GM12878 (cell line): ENCODE data around the gene TYR. TPM values are rescaled to one million over a fixed set of nuclear protein-coding genes. Genes with fewer than 3 reads are reported as not detected.

Experiments
- ATAC-seq: fragments of 200-7000 bp; cut with Tn5 transposase; 3 replicates; pipeline ENCODE4 v1.9.1; 2020; ENCODE audit warnings: mild to moderate bottlenecking, moderate library complexity
- BruUV-seq: library from RNA; stranded (reverse); fragments of 400-500 nt; replicated peaks from 2 replicates; lab custom pipeline; 2021; lab: Mats Ljungman, UMichigan
- CTCF ChIA-PET: fragments of 300-600 bp; sonication (Branson Sonifier 250); formaldehyde crosslinking; extraction: SDS; loops from one replicate; lab custom pipeline; 2021; ENCODE audit warnings: inconsistent platforms; lab: Yijun Ruan, JAX
- POLR2A ChIA-PET: fragments of 350-600 bp; formaldehyde crosslinking; extraction: SDS; loops from one replicate; lab custom pipeline; 2021; ENCODE audit warnings: inconsistent platforms; lab: Charles Lee
- RAD21 ChIA-PET: fragments of 300-600 bp; sonication (Branson Sonifier 250); formaldehyde crosslinking; loops from one replicate; lab custom pipeline; 2023; ENCODE audit warnings: antibody characterized with exemption; ENCODE audit not compliant: unreplicated experiment; lab: Charles Lee
- SMC1A ChIA-PET: fragments of 300-600 bp; sonication (Branson Sonifier 250); formaldehyde crosslinking; loops from one replicate; lab custom pipeline; 2023; ENCODE audit not compliant: unreplicated experiment, uncharacterized antibody; lab: Charles Lee
- DNase-seq: peaks from one replicate; pipeline ENCODE4 v3.0.0-alpha.2; 2011; ENCODE audit warnings: low read depth, low spot score
- FAIRE-seq: peaks from 3 replicates; lab custom pipeline; 2011; peaks lifted over from hg19 to GRCh38; lab: Jason Lieb, UNC
- H2AFZ ChIP-seq: 2 replicates; pipeline ENCODE4 v1.6.0; 2011; ENCODE audit warnings: low read depth, low read length, control low read depth; ENCODE audit not compliant: control insufficient read depth
- H3K27ac ChIP-seq: 2 replicates; pipeline ENCODE4 v1.5.1; 2011; ENCODE audit warnings: control low read depth; ENCODE audit not compliant: control insufficient read depth, insufficient read depth
- H3K27me3 ChIP-seq, 2 experiments: replicated peaks in 1 of 2; 2 replicates each; pipeline versions ENCODE4 v1.6.0 to v1.6.1; 2011; ENCODE audit warnings: low read length in 1 of 2; ENCODE audit not compliant: control insufficient read depth in 2 of 2, insufficient read depth in 2 of 2
- H3K36me3 ChIP-seq, 2 experiments: 2 replicates each; pipeline ENCODE4 v1.5.1; 2011; ENCODE audit warnings: low read length in 1 of 2; ENCODE audit not compliant: control insufficient read depth in 2 of 2, insufficient read depth in 2 of 2
- H3K4me1 ChIP-seq: 2 replicates; pipeline ENCODE4 v1.6.1; 2011; ENCODE audit warnings: mild to moderate bottlenecking, low read length, moderate library complexity, mixed read lengths; ENCODE audit not compliant: control insufficient read depth, insufficient read depth
- H3K4me2 ChIP-seq: 2 replicates; pipeline ENCODE4 v1.6.0; 2011; ENCODE audit warnings: control low read depth; ENCODE audit not compliant: control insufficient read depth, insufficient read depth
- H3K4me3 ChIP-seq: fragments of 200-600 bp; sonication (generic); 2 replicates; pipeline ENCODE4 v1.5.1; 2016
- H3K79me2 ChIP-seq: 2 replicates; pipeline ENCODE4 v1.6.0; 2011; ENCODE audit warnings: low read length; ENCODE audit not compliant: control insufficient read depth, insufficient read depth
- H3K9ac ChIP-seq: 2 replicates; pipeline ENCODE4 v1.8.0; 2011; ENCODE audit warnings: low read length, control low read depth, mixed read lengths; ENCODE audit not compliant: control insufficient read depth, insufficient read depth
- H3K9me3 ChIP-seq: replicated peaks from 3 replicates; pipeline ENCODE4 v1.5.1; 2011; ENCODE audit warnings: mild to moderate bottlenecking, low read length; ENCODE audit not compliant: control insufficient read depth, insufficient read depth
- H4K20me1 ChIP-seq: 2 replicates; pipeline ENCODE4 v1.6.0; 2011; ENCODE audit not compliant: control insufficient read depth, insufficient read depth
- CREB1 ChIP-seq: IDR thresholded peaks from 2 replicates; pipeline ENCODE4 v1.6.1; 2012; ENCODE audit warnings: low read depth, mild to moderate bottlenecking, inconsistent platforms
- LARP7 ChIP-seq: fragments of 450-650 bp; IDR thresholded peaks from 2 replicates; pipeline ENCODE4 v1.6.1; 2017; ENCODE audit warnings: mild to moderate bottlenecking
- NBN ChIP-seq: fragments of 450-650 bp; IDR thresholded peaks from 2 replicates; pipeline ENCODE4 v1.6.1; 2016
- STAT1 ChIP-seq: fragments of 450-650 bp; conservative IDR thresholded peaks from 2 replicates; pipeline ENCODE4 v1.6.1; 2014; ENCODE audit warnings: antibody characterized with exemption, mild to moderate bottlenecking
- TBL1XR1 ChIP-seq: IDR thresholded peaks from 2 replicates; pipeline ENCODE4 v1.6.1; 2012; ENCODE audit warnings: low read depth, low read length, improper control_type of control experiment
- WGBS: methylation state at CpG from one replicate; pipeline ENCODE4 v1.1.6; 2016; ENCODE audit warnings: low lambda C conversion rate; ENCODE audit not compliant: insufficient replicate concordance, insufficient coverage; ENCODE audit errors: missing lambda C conversion rate; 5-methylcytosine and 5-hydroxymethylcytosine counted together
- in situ Hi-C: fragments of 300-500 bp; cut with MboI; formaldehyde crosslinking; loops from 9 replicates; pipeline ENCODE4 v1.14.3; 2018; ENCODE audit warnings: mixed read lengths
- intact Hi-C: fragments of 100-400 bp; cut with micrococcal nuclease; formaldehyde crosslinking; loops from one replicate; pipeline ENCODE4 v1.14.2; 2022; ENCODE audit not compliant: unreplicated experiment
- polyA plus RNA-seq, 11 experiments: library from polyadenylated mRNA; depleted of rRNA in 4 of 11; unstranded in 6 of 11; stranded (reverse) in 5 of 11; fragments of >200 nt; fragmentation: Nextera tagmentation in 4 of 11; fragmentation: Illumina TruSeq in 1 of 11; extraction: Ambion mirVana in 4 of 11; extraction: Trizol in 1 of 11; gene quantifications; 1 replicate in 1 of 11; 2 replicates in 10 of 11; pipeline versions ENCODE4 v1.2.1 to v1.2.3, GENCODE V29; 2011 to 2016; ENCODE audit warnings: inconsistent platforms in 2 of 11, missing spikeins in 2 of 11, low read depth in 1 of 11
- total RNA-seq, 4 experiments: library from RNA; depleted of rRNA in 3 of 4; stranded (reverse); fragments of >200 nt in 3 of 4; fragmentation: Illumina TruSeq in 1 of 4; extraction: Trizol in 1 of 4; gene quantifications; 2 replicates each; pipeline versions ENCODE4 v1.2.1 to v1.2.3, GENCODE V29; 2013 to 2021
- TF ChIP-seq, protein P1 (sequence below), 3 experiments: IDR thresholded peaks in 2 of 3; conservative IDR thresholded peaks in 1 of 3; 2 replicates each; pipeline ENCODE4 v1.5.1; 2011; ENCODE audit warnings: low read depth in 3 of 3, low read length in 3 of 3, mild to moderate bottlenecking in 3 of 3, control low read depth in 2 of 3, moderate library complexity in 2 of 3, inconsistent platforms in 1 of 3, mixed read lengths in 1 of 3; ENCODE audit not compliant: control insufficient read depth in 2 of 3, insufficient read depth in 1 of 3; ENCODE audit errors: extremely low read depth in 1 of 3

Gene TYR
- total and polyA plus RNA-seq, 10 of the 15 experiments (the other 5 are each of a cell fraction or from before 2014, with no cell fraction given) = not detected

DNA sequence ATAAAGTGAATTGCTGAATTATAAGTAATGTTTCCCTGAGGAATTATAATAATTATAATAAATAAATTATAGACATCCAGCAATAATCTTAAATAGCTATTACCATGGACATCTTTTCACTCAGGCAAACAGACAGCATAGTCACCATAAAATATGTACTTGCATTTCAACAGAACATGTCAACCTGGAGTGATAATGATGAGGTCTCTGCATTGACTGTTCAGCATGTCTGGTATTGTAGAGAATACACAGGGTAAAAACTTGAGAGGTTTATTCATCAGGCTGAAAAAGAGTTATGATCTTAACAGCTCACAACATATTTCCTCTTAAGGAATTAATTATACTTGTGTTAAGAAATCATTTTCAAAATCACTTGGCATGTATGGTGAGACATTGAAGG lies 41.1 kb upstream of the TYR start (continued):
- TF ChIP-seq, protein P1, sequence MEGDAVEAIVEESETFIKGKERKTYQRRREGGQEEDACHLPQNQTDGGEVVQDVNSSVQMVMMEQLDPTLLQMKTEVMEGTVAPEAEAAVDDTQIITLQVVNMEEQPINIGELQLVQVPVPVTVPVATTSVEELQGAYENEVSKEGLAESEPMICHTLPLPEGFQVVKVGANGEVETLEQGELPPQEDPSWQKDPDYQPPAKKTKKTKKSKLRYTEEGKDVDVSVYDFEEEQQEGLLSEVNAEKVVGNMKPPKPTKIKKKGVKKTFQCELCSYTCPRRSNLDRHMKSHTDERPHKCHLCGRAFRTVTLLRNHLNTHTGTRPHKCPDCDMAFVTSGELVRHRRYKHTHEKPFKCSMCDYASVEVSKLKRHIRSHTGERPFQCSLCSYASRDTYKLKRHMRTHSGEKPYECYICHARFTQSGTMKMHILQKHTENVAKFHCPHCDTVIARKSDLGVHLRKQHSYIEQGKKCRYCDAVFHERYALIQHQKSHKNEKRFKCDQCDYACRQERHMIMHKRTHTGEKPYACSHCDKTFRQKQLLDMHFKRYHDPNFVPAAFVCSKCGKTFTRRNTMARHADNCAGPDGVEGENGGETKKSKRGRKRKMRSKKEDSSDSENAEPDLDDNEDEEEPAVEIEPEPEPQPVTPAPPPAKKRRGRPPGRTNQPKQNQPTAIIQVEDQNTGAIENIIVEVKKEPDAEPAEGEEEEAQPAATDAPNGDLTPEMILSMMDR (IDR thresholded peaks at IDR 0.05 in 2 of 3, conservative IDR thresholded peaks at IDR 0.05 in 1 of 3; ENCODE audit: control insufficient read depth in 2 of 3, extremely low read depth in 1 of 3, insufficient read depth in 1 of 3, low read depth in 3 of 3, low read length in 3 of 3) = no peak
- TF ChIP-seq LARP7 (no peak), NBN (no peak), TBL1XR1 (no peak)

DNA sequence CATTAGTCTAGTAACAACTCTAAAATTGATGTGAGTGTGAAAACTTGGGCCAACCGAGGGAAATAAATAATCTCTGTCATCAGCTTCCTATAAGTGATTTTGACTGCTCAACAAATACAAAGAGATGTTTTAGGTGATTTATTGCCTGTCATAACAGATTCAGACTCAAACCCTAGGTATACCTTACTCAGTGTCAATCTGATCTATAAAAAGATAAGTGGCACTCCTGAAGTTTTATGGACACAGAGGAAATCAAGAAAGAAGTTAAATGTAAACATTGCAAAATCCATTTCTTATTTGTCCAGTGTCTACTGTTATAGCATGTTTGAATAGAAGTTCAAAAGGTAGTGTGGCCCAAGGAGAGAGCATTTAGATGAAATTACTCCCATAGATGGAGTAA lies 30.4 kb upstream of the TYR start:
- RAD21 ChIA-PET = no interaction called here
- no peaks in the 10 kb centered on the region for H4K20me1 ChIP-seq
- BruUV-seq = no TSS peak
- POLR2A ChIA-PET = no interaction called here
- DNase-seq (no peak), ATAC-seq (no peak), FAIRE-seq (no peak)
- H3K79me2 ChIP-seq = no peaks in the 10 kb centered on the region
- intact Hi-C loops (no loop called here), in situ Hi-C loops (no loop called here)
- H3K4me1 ChIP-seq = no peaks in the 10 kb centered on the region
- no peaks in the 10 kb centered on the region for H3K27me3 ChIP-seq
- H3K9me3 ChIP-seq = no peaks in the 10 kb centered on the region
- no peaks in the 10 kb centered on the region for H3K36me3 ChIP-seq
- WGBS = 0% methylated on average over 1 of the region's 1 CpG
- SMC1A ChIA-PET = no interaction called here
- H3K4me2 ChIP-seq = no peak overlapping the region
- no peak overlapping the region for H2AFZ ChIP-seq
- H3K4me3 ChIP-seq = no peak overlapping the region
- no peak overlapping the region for H3K27ac ChIP-seq
- TF ChIP-seq CREB1 (no peak), LARP7 (no peak), STAT1 (no peak)
- H3K9ac ChIP-seq = no peak overlapping the region
- CTCF ChIA-PET = no interaction called here
